Measurements from ENCODE around the gene DDX51.
"Not testable (repeated sequence)": the region's sequence is repeated elsewhere in the genome, so short reads cannot be mapped to it uniquely, and the experiment has no call there.

DNA sequence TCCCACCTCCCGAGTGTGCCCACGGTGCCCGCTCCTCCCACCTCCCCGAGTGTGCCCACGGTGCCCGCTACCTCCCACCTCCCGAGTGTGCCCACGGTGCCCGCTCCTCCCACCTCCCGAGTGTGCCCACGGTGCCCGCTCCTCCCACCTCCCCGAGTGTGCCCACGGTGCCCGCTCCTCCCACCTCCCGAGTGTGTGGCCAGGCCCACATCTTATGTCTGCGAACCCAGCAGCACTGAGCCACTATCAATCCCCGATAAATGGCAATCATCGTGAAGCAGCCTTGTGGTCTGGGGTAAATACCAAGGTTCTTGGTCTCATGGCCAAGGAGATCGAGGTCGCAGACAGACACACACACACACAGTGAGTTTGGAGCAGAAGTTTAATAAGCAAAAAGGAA lies 7.9 kb downstream of the DDX51 start:
- TF ChIP-seq CTCF, POLR2A, EP300, POLR2AphosphoS5 (IDR thresholded peaks at IDR 0.05): not testable (repeated sequence)

Data from upper lobe of left lung (tissue), 4 donors.